ENCODE results near the gene SUCLG2.

SUCLG2 gene

GRCh38 chr3:67433109-67433508 lies 221.3 kb downstream of the SUCLG2 start:
- Histone ChIP-seq H3K36me3 (ENCODE audit: control insufficient read depth, low read depth, low read length) (no peaks in the 10 kb centered on the region), H3K4me1 (ENCODE audit: control insufficient read depth, low read depth, low read length) (no peaks in the 10 kb centered on the region), H3K27me3 (ENCODE audit: control insufficient read depth, insufficient read depth, low read length) (no peaks in the 10 kb centered on the region), H3K4me3 (ENCODE audit: low read length) (no peak overlapping the region), H3K27ac (ENCODE audit: low read length) (no peak overlapping the region), H3K9me3 (ENCODE audit: control insufficient read depth, low read depth, low read length) (no peaks in the 10 kb centered on the region), H3K9ac (ENCODE audit: low read length) (no peak overlapping the region)

GRCh38 chr3:67431887-67432286 lies 222.5 kb downstream of the SUCLG2 start:
- H3K27ac ChIP-seq (ENCODE audit: low read length) = no peak overlapping the region
- H3K27me3 ChIP-seq (ENCODE audit: control insufficient read depth, insufficient read depth, low read length) = no peaks in the 10 kb centered on the region
- no peaks in the 10 kb centered on the region for H3K4me1 ChIP-seq (ENCODE audit: control insufficient read depth, low read depth, low read length)
- H3K4me3 ChIP-seq (ENCODE audit: low read length) = no peak overlapping the region
- no peaks in the 10 kb centered on the region for H3K36me3 ChIP-seq (ENCODE audit: control insufficient read depth, low read depth, low read length)
- H3K9ac ChIP-seq (ENCODE audit: low read length) = no peak overlapping the region
- peaks cover 2% of the 10 kb centered on the region for H3K9me3 ChIP-seq (ENCODE audit: control insufficient read depth, low read depth, low read length)

GRCh38 chr3:67423722-67424121 lies 230.7 kb downstream of the SUCLG2 start:
- H3K9ac ChIP-seq (ENCODE audit: low read length) = no peak overlapping the region
- H3K27me3 ChIP-seq (ENCODE audit: control insufficient read depth, insufficient read depth, low read length) = no peaks in the 10 kb centered on the region
- no peak overlapping the region for H3K4me3 ChIP-seq (ENCODE audit: low read length)
- H3K27ac ChIP-seq (ENCODE audit: low read length) = no peak overlapping the region
- no peaks in the 10 kb centered on the region for H3K36me3 ChIP-seq (ENCODE audit: control insufficient read depth, low read depth, low read length)
- peaks cover 6% of the 10 kb centered on the region for H3K9me3 ChIP-seq (ENCODE audit: control insufficient read depth, low read depth, low read length)
- H3K4me1 ChIP-seq (ENCODE audit: control insufficient read depth, low read depth, low read length) = no peaks in the 10 kb centered on the region

GRCh38 chr3:67421912-67422311 lies 232.5 kb downstream of the SUCLG2 start:
- Histone ChIP-seq H3K36me3 (ENCODE audit: control insufficient read depth, low read depth, low read length) (no peaks in the 10 kb centered on the region), H3K9me3 (ENCODE audit: control insufficient read depth, low read depth, low read length) (peaks cover 4% of the 10 kb centered on the region), H3K4me3 (ENCODE audit: low read length) (no peak overlapping the region), H3K27ac (ENCODE audit: low read length) (no peak overlapping the region), H3K27me3 (ENCODE audit: control insufficient read depth, insufficient read depth, low read length) (no peaks in the 10 kb centered on the region), H3K9ac (ENCODE audit: low read length) (no peak overlapping the region), H3K4me1 (ENCODE audit: control insufficient read depth, low read depth, low read length) (no peaks in the 10 kb centered on the region)

- no peaks in the 10 kb centered on the region for H3K4me1 ChIP-seq (ENCODE audit: control insufficient read depth, low read depth, low read length)
- H3K9ac ChIP-seq (ENCODE audit: low read length) = no peak overlapping the region
- no peaks in the 10 kb centered on the region for H3K27me3 ChIP-seq (ENCODE audit: control insufficient read depth, insufficient read depth, low read length)
- no peaks in the 10 kb centered on the region for H3K36me3 ChIP-seq (ENCODE audit: control insufficient read depth, low read depth, low read length)
- no peak overlapping the region for H3K27ac ChIP-seq (ENCODE audit: low read length)
- H3K9me3 ChIP-seq (ENCODE audit: control insufficient read depth, low read depth, low read length) = peaks cover 4% of the 10 kb centered on the region
- no peak overlapping the region for H3K4me3 ChIP-seq (ENCODE audit: low read length)
Observed at GRCh38 chr3:67419779-67420178, 234.6 kb downstream of the SUCLG2 start.

- Histone ChIP-seq H3K4me3 (ENCODE audit: low read length) (no peak overlapping the region), H3K36me3 (ENCODE audit: control insufficient read depth, low read depth, low read length) (no peaks in the 10 kb centered on the region), H3K9me3 (ENCODE audit: control insufficient read depth, low read depth, low read length) (peaks cover 4% of the 10 kb centered on the region), H3K9ac (ENCODE audit: low read length) (no peak overlapping the region), H3K27ac (ENCODE audit: low read length) (no peak overlapping the region), H3K27me3 (ENCODE audit: control insufficient read depth, insufficient read depth, low read length) (no peaks in the 10 kb centered on the region), H3K4me1 (ENCODE audit: control insufficient read depth, low read depth, low read length) (no peaks in the 10 kb centered on the region)
Observed at GRCh38 chr3:67419218-67419529, 235.2 kb downstream of the SUCLG2 start.

GRCh38 chr3:67418426-67419217 lies 235.8 kb downstream of the SUCLG2 start:
- Histone ChIP-seq H3K4me1 (ENCODE audit: control insufficient read depth, low read depth, low read length) (no peaks in the 10 kb centered on the region), H3K9ac (ENCODE audit: low read length) (no peak overlapping the region), H3K4me3 (ENCODE audit: low read length) (no peak overlapping the region), H3K36me3 (ENCODE audit: control insufficient read depth, low read depth, low read length) (no peaks in the 10 kb centered on the region), H3K27me3 (ENCODE audit: control insufficient read depth, insufficient read depth, low read length) (no peaks in the 10 kb centered on the region), H3K9me3 (ENCODE audit: control insufficient read depth, low read depth, low read length) (peaks cover 4% of the 10 kb centered on the region), H3K27ac (ENCODE audit: low read length) (no peak overlapping the region)

GRCh38 chr3:67416703-67417102 lies 237.7 kb downstream of the SUCLG2 start:
- no peak overlapping the region for H3K4me3 ChIP-seq (ENCODE audit: low read length)
- no peak overlapping the region for H3K27ac ChIP-seq (ENCODE audit: low read length)
- H3K9ac ChIP-seq (ENCODE audit: low read length) = no peak overlapping the region
- peaks cover 4% of the 10 kb centered on the region for H3K9me3 ChIP-seq (ENCODE audit: control insufficient read depth, low read depth, low read length)
- no peaks in the 10 kb centered on the region for H3K27me3 ChIP-seq (ENCODE audit: control insufficient read depth, insufficient read depth, low read length)
- no peaks in the 10 kb centered on the region for H3K36me3 ChIP-seq (ENCODE audit: control insufficient read depth, low read depth, low read length)
- no peaks in the 10 kb centered on the region for H3K4me1 ChIP-seq (ENCODE audit: control insufficient read depth, low read depth, low read length)

- H3K9me3 ChIP-seq (ENCODE audit: control insufficient read depth, low read depth, low read length) = peaks cover 4% of the 10 kb centered on the region
- no peak overlapping the region for H3K4me3 ChIP-seq (ENCODE audit: low read length)
- no peaks in the 10 kb centered on the region for H3K27me3 ChIP-seq (ENCODE audit: control insufficient read depth, insufficient read depth, low read length)
- H3K27ac ChIP-seq (ENCODE audit: low read length) = no peak overlapping the region
- H3K4me1 ChIP-seq (ENCODE audit: control insufficient read depth, low read depth, low read length) = no peaks in the 10 kb centered on the region
- no peaks in the 10 kb centered on the region for H3K36me3 ChIP-seq (ENCODE audit: control insufficient read depth, low read depth, low read length)
- H3K9ac ChIP-seq (ENCODE audit: low read length) = no peak overlapping the region
Observed at GRCh38 chr3:67415511-67415910, 238.9 kb downstream of the SUCLG2 start.

GRCh38 chr3:67414740-67415139 lies 239.7 kb downstream of the SUCLG2 start:
- H3K4me3 ChIP-seq (ENCODE audit: low read length) = no peak overlapping the region
- H3K27ac ChIP-seq (ENCODE audit: low read length) = no peak overlapping the region
- H3K36me3 ChIP-seq (ENCODE audit: control insufficient read depth, low read depth, low read length) = no peaks in the 10 kb centered on the region
- H3K27me3 ChIP-seq (ENCODE audit: control insufficient read depth, insufficient read depth, low read length) = no peaks in the 10 kb centered on the region
- H3K9ac ChIP-seq (ENCODE audit: low read length) = no peak overlapping the region
- peaks cover under 1% of the 10 kb centered on the region for H3K9me3 ChIP-seq (ENCODE audit: control insufficient read depth, low read depth, low read length)
- no peaks in the 10 kb centered on the region for H3K4me1 ChIP-seq (ENCODE audit: control insufficient read depth, low read depth, low read length)

- Histone ChIP-seq H3K27ac (ENCODE audit: low read length) (no peak overlapping the region), H3K9me3 (ENCODE audit: control insufficient read depth, low read depth, low read length) (no peaks in the 10 kb centered on the region), H3K9ac (ENCODE audit: low read length) (no peak overlapping the region), H3K27me3 (ENCODE audit: control insufficient read depth, insufficient read depth, low read length) (no peaks in the 10 kb centered on the region), H3K4me3 (ENCODE audit: low read length) (no peak overlapping the region), H3K36me3 (ENCODE audit: control insufficient read depth, low read depth, low read length) (no peaks in the 10 kb centered on the region), H3K4me1 (ENCODE audit: control insufficient read depth, low read depth, low read length) (no peaks in the 10 kb centered on the region)
Observed at GRCh38 chr3:67405193-67405592, 249.2 kb downstream of the SUCLG2 start.

GRCh38 chr3:67402873-67403272 lies 251.5 kb downstream of the SUCLG2 start:
- no peaks in the 10 kb centered on the region for H3K36me3 ChIP-seq (ENCODE audit: control insufficient read depth, low read depth, low read length)
- H3K27ac ChIP-seq (ENCODE audit: low read length) = no peak overlapping the region

More at GRCh38 chr3:67402873-67403272, 251.5 kb downstream of the SUCLG2 start:
- H3K4me1 ChIP-seq (ENCODE audit: control insufficient read depth, low read depth, low read length) = no peaks in the 10 kb centered on the region
- H3K27me3 ChIP-seq (ENCODE audit: control insufficient read depth, insufficient read depth, low read length) = no peaks in the 10 kb centered on the region
- H3K4me3 ChIP-seq (ENCODE audit: low read length) = no peak overlapping the region
- no peaks in the 10 kb centered on the region for H3K9me3 ChIP-seq (ENCODE audit: control insufficient read depth, low read depth, low read length)
- H3K9ac ChIP-seq (ENCODE audit: low read length) = no peak overlapping the region
